ENCODE measurements around the gene MEGF11. TPM values are rescaled to one million over a fixed set of nuclear protein-coding genes. Genes with fewer than 3 reads are reported as not detected.

The MEGF11 gene
- total RNA-seq, 3 donors from 2014 or later (not counting 1 experiment from before 2014, with no cell fraction given): not detected

DNA sequence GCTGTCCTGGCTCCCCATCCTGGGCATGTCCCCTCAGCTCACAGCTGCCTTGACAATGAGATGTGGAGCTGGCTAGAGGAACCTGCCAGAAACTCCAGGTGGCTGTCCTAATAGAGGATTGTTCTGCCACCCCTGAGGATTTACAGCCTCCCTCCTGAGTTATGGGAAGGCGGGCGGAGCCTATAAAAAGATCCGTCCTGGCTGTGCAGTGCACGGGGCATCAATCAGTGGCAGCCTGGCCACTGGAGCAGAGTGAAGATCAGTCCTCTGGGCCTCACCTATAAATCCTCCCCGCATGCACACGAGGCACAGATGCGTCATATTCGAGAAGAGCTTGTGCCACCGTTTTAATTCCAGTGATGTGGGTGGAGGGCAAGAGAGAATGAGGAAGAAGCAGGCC lies 90.0 kb downstream of the MEGF11 start:
- no peaks in the 10 kb centered on the region for H3K36me3 ChIP-seq (ENCODE audit: control insufficient read depth, insufficient read depth, low read length)
- H3K4me3 ChIP-seq (ENCODE audit: low read length): no peak overlapping the region
- H3K9me3 Mint-ChIP-seq: no peaks in the 10 kb centered on the region
- H3K27me3 ChIP-seq (ENCODE audit: control insufficient read depth, insufficient read depth, low read length): no peaks in the 10 kb centered on the region
- no peaks in the 10 kb centered on the region for H3K4me1 ChIP-seq (ENCODE audit: control insufficient read depth, insufficient read depth, low read length)
- H3K4me1 Mint-ChIP-seq: no peaks in the 10 kb centered on the region
- intact Hi-C loops (cut with micrococcal nuclease): no loop called here
- TF ChIP-seq, protein P1, sequence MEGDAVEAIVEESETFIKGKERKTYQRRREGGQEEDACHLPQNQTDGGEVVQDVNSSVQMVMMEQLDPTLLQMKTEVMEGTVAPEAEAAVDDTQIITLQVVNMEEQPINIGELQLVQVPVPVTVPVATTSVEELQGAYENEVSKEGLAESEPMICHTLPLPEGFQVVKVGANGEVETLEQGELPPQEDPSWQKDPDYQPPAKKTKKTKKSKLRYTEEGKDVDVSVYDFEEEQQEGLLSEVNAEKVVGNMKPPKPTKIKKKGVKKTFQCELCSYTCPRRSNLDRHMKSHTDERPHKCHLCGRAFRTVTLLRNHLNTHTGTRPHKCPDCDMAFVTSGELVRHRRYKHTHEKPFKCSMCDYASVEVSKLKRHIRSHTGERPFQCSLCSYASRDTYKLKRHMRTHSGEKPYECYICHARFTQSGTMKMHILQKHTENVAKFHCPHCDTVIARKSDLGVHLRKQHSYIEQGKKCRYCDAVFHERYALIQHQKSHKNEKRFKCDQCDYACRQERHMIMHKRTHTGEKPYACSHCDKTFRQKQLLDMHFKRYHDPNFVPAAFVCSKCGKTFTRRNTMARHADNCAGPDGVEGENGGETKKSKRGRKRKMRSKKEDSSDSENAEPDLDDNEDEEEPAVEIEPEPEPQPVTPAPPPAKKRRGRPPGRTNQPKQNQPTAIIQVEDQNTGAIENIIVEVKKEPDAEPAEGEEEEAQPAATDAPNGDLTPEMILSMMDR (IDR thresholded peaks at IDR 0.05): no peak
- no peak overlapping the region for H3K27ac Mint-ChIP-seq
- ATAC-seq (no peak), DNase-seq (no peak)
- H3K9me3 ChIP-seq (ENCODE audit: control insufficient read depth, insufficient read depth, low read length): no peaks in the 10 kb centered on the region
- 90% methylated on average over 9 of the region's 9 CpGs for WGBS (ENCODE audit: insufficient coverage)
- peaks cover 13 to 14% of the 10 kb centered on the region in 2 donors for H3K27me3 Mint-ChIP-seq (ENCODE audit: low read depth in 2 of 2)
- no peaks in the 10 kb centered on the region for H3K36me3 Mint-ChIP-seq
- H3K27ac ChIP-seq (ENCODE audit: low read length): no peak overlapping the region
- no peak overlapping the region for H3K4me3 Mint-ChIP-seq

DNA sequence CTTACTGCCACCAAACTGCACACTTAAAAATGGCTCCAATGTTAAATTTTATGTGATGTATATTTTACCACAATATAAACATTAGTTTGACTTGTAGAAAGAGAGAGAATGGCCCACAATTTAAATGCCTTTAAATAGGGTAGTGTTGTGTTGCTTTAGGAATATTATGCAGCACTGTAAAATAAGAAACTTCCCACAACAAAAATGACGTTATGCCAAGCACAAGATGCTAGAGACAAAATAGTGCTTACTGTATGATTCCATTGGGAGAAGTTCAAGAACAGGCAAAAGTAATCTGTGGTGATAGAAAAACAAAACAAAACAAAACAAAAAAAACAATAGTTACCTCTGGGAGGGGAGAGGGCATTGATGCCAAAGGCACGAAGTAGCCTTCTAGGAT lies 91.3 kb downstream of the MEGF11 start:
- DNase-seq: no peak
- Mint-ChIP-seq H3K27me3 (ENCODE audit: low read depth in 2 of 2) (peaks cover 13 to 14% of the 10 kb centered on the region in 2 donors), H3K36me3 (no peaks in the 10 kb centered on the region), H3K9me3 (no peaks in the 10 kb centered on the region), H3K4me3 (no peak overlapping the region), H3K4me1 (no peaks in the 10 kb centered on the region), H3K27ac (no peak overlapping the region)
- Histone ChIP-seq H3K27me3 (ENCODE audit: control insufficient read depth, insufficient read depth, low read length) (no peaks in the 10 kb centered on the region), H3K36me3 (ENCODE audit: control insufficient read depth, insufficient read depth, low read length) (no peaks in the 10 kb centered on the region), H3K4me3 (ENCODE audit: low read length) (no peak overlapping the region), H3K27ac (ENCODE audit: low read length) (no peak overlapping the region), H3K9me3 (ENCODE audit: control insufficient read depth, insufficient read depth, low read length) (no peaks in the 10 kb centered on the region), H3K4me1 (ENCODE audit: control insufficient read depth, insufficient read depth, low read length) (no peaks in the 10 kb centered on the region)
- intact Hi-C loops (cut with micrococcal nuclease): no loop called here
- ATAC-seq: no peak
- 67% methylated on average over 1 of the region's 2 CpGs for WGBS (ENCODE audit: insufficient coverage)
- TF ChIP-seq, protein P1 (IDR thresholded peaks at IDR 0.05): no peak

DNA sequence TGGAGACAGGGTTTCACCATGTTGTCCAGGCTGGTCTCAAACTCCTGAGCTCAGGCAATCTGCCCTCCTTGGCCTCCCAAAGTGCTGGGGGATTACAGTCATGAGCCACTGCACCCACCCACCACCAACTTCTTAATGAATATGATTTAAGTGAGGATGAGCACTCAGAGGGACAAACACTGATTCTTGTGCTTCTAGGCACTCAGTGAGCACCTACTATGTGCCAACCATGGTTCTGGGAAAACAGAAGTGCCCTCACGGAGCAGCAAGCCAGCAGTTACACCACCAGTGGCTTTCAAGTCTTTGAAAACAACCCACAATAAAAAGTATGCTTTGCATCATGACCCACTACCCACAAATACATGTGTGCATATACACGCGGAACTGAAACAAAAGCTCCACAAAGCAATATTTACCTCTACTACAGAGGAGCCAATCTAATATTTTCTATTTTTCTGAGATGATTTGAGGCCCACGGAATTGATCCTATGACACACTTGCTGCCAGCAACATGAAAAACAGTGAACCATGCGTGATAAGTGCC lies 91.9 kb downstream of the MEGF11 start:
- Mint-ChIP-seq H3K36me3 (no peaks in the 10 kb centered on the region), H3K27ac (no peak overlapping the region), H3K9me3 (no peaks in the 10 kb centered on the region), H3K27me3 (ENCODE audit: low read depth in 2 of 2) (peaks cover 14 to 15% of the 10 kb centered on the region in 2 donors), H3K4me1 (no peaks in the 10 kb centered on the region), H3K4me3 (no peak overlapping the region)
- TF ChIP-seq, protein P1 (IDR thresholded peaks at IDR 0.05): no peak
- H3K36me3 ChIP-seq (ENCODE audit: control insufficient read depth, insufficient read depth, low read length): no peaks in the 10 kb centered on the region
- H3K4me3 ChIP-seq (ENCODE audit: low read length): no peak overlapping the region
- no peaks in the 10 kb centered on the region for H3K9me3 ChIP-seq (ENCODE audit: control insufficient read depth, insufficient read depth, low read length)
- H3K27me3 ChIP-seq (ENCODE audit: control insufficient read depth, insufficient read depth, low read length): no peaks in the 10 kb centered on the region
- 63% methylated on average over 5 of the region's 5 CpGs for WGBS (ENCODE audit: insufficient coverage)
- no peaks in the 10 kb centered on the region for H3K4me1 ChIP-seq (ENCODE audit: control insufficient read depth, insufficient read depth, low read length)
- intact Hi-C loops (cut with micrococcal nuclease): no loop called here
- H3K27ac ChIP-seq (ENCODE audit: low read length): no peak overlapping the region
- DNase-seq (no peak), ATAC-seq (no peak)

DNA sequence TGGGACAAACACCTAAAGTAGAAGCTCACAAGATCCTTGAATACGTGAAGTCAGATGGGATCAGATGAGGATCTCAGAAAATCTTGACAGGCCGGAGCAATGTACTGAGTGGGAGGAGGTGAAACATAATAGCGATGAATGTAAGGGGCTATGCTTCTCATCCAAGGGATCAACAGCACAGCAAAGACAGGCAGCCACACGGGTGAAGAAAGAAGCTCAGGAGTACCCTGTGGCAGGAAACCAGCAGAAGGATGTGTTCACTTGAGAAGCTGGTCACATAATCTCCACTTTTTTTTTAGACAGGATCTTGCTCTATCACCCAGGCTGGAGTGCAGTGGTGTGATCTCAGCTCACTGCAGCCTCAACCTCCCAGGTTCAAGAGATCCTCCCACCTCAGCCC lies 92.4 kb downstream of the MEGF11 start:
- H3K9me3 Mint-ChIP-seq: no peaks in the 10 kb centered on the region
- TF ChIP-seq, protein P1 (IDR thresholded peaks at IDR 0.05): no peak
- ATAC-seq: no peak
- H3K27me3 Mint-ChIP-seq (ENCODE audit: low read depth in 2 of 2): peaks cover 11 to 14% of the 10 kb centered on the region in 2 donors
- H3K36me3 Mint-ChIP-seq: no peaks in the 10 kb centered on the region
- intact Hi-C loops (cut with micrococcal nuclease): no loop called here
- no peak for DNase-seq
- Histone ChIP-seq H3K27me3 (ENCODE audit: control insufficient read depth, insufficient read depth, low read length) (no peaks in the 10 kb centered on the region), H3K9me3 (ENCODE audit: control insufficient read depth, insufficient read depth, low read length) (no peaks in the 10 kb centered on the region), H3K4me1 (ENCODE audit: control insufficient read depth, insufficient read depth, low read length) (no peaks in the 10 kb centered on the region), H3K27ac (ENCODE audit: low read length) (no peak overlapping the region), H3K4me3 (ENCODE audit: low read length) (no peak overlapping the region), H3K36me3 (ENCODE audit: control insufficient read depth, insufficient read depth, low read length) (no peaks in the 10 kb centered on the region)
- 74% methylated on average over 4 of the region's 4 CpGs for WGBS (ENCODE audit: insufficient coverage)
- no peak overlapping the region for H3K4me3 Mint-ChIP-seq
- no peak overlapping the region for H3K27ac Mint-ChIP-seq
- no peaks in the 10 kb centered on the region for H3K4me1 Mint-ChIP-seq
